ENCODE results near the gene ICAM3.

GRCh38 chr19:10356431-10356830 lies 17.0 kb upstream of the ICAM3 start:
- TF ChIP-seq POLR2A (IDR thresholded peaks at IDR 0.05; ENCODE audit: low read depth, low read length): no peak
- TF ChIP-seq, protein P1, sequence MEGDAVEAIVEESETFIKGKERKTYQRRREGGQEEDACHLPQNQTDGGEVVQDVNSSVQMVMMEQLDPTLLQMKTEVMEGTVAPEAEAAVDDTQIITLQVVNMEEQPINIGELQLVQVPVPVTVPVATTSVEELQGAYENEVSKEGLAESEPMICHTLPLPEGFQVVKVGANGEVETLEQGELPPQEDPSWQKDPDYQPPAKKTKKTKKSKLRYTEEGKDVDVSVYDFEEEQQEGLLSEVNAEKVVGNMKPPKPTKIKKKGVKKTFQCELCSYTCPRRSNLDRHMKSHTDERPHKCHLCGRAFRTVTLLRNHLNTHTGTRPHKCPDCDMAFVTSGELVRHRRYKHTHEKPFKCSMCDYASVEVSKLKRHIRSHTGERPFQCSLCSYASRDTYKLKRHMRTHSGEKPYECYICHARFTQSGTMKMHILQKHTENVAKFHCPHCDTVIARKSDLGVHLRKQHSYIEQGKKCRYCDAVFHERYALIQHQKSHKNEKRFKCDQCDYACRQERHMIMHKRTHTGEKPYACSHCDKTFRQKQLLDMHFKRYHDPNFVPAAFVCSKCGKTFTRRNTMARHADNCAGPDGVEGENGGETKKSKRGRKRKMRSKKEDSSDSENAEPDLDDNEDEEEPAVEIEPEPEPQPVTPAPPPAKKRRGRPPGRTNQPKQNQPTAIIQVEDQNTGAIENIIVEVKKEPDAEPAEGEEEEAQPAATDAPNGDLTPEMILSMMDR (IDR thresholded peaks at IDR 0.05 in 2 of 3, conservative IDR thresholded peaks at IDR 0.05 in 1 of 3; ENCODE audit: control insufficient read depth in 2 of 3, extremely low read depth in 1 of 3, insufficient read depth in 1 of 3, low read depth in 3 of 3, low read length in 3 of 3): no peak
- TF ChIP-seq ZNF207 (IDR thresholded peaks at IDR 0.05; ENCODE audit: borderline replicate concordance): no peak
- no peak for TF ChIP-seq POLR2AphosphoS5 (IDR thresholded peaks at IDR 0.05; ENCODE audit: low read length)
- TF ChIP-seq, protein P2, sequence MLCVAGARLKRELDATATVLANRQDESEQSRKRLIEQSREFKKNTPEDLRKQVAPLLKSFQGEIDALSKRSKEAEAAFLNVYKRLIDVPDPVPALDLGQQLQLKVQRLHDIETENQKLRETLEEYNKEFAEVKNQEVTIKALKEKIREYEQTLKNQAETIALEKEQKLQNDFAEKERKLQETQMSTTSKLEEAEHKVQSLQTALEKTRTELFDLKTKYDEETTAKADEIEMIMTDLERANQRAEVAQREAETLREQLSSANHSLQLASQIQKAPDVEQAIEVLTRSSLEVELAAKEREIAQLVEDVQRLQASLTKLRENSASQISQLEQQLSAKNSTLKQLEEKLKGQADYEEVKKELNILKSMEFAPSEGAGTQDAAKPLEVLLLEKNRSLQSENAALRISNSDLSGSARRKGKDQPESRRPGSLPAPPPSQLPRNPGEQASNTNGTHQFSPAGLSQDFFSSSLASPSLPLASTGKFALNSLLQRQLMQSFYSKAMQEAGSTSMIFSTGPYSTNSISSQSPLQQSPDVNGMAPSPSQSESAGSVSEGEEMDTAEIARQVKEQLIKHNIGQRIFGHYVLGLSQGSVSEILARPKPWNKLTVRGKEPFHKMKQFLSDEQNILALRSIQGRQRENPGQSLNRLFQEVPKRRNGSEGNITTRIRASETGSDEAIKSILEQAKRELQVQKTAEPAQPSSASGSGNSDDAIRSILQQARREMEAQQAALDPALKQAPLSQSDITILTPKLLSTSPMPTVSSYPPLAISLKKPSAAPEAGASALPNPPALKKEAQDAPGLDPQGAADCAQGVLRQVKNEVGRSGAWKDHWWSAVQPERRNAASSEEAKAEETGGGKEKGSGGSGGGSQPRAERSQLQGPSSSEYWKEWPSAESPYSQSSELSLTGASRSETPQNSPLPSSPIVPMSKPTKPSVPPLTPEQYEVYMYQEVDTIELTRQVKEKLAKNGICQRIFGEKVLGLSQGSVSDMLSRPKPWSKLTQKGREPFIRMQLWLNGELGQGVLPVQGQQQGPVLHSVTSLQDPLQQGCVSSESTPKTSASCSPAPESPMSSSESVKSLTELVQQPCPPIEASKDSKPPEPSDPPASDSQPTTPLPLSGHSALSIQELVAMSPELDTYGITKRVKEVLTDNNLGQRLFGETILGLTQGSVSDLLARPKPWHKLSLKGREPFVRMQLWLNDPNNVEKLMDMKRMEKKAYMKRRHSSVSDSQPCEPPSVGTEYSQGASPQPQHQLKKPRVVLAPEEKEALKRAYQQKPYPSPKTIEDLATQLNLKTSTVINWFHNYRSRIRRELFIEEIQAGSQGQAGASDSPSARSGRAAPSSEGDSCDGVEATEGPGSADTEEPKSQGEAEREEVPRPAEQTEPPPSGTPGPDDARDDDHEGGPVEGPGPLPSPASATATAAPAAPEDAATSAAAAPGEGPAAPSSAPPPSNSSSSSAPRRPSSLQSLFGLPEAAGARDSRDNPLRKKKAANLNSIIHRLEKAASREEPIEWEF (IDR thresholded peaks at IDR 0.05; ENCODE audit: insufficient replicate concordance, low read depth, low read length): no peak
- no peak for TF ChIP-seq EED (IDR thresholded peaks at IDR 0.05; ENCODE audit: low read depth)
